Naive thymus-derived CD8-positive, alpha-beta T cell (primary cell): ENCODE measurements around the gene RPA1. TPM values are rescaled to one million over a fixed set of nuclear protein-coding genes. Genes with fewer than 3 reads are reported as not detected.

Experiments
- ATAC-seq, 2 donors: fragments of 150-1000 bp; cut with Tn5 transposase in 1 of 2; sonication (Bioruptor Pico), chemical (Tn5 transposase) in 1 of 2; 1 replicate in 1 of 2; 2 replicates in 1 of 2; pipeline ENCODE4 v1.10.0; 2021; ENCODE audit warnings: mild to moderate bottlenecking in 2 of 2, moderate library complexity in 2 of 2
- POLR2A ChIA-PET: fragments of 350-600 bp; sonication (Branson Sonifier 250); formaldehyde crosslinking; loops from one replicate; lab custom pipeline; 2021; ENCODE audit warnings: antibody characterized with exemption; lab: Charles Lee
- DNase-seq, 10 donors: peaks; one replicate each; pipeline versions ENCODE4 v3.0.0 to v3.0.0-alpha.2; 2020 to 2022
- H3K27ac Mint-ChIP-seq, 10 donors: one replicate each; pipeline ENCODE4 v1.8.0; 2020 to 2022; ENCODE audit warnings: mild to moderate bottlenecking in 10 of 10, mixed read lengths in 10 of 10, moderate library complexity in 4 of 10, inconsistent platforms in 1 of 10
- H3K27me3 Mint-ChIP-seq, 5 donors: one replicate each; pipeline ENCODE4 v1.8.0; 2021 to 2022; ENCODE audit warnings: mixed read lengths in 5 of 5
- H3K36me3 Mint-ChIP-seq, 3 donors: one replicate each; pipeline ENCODE4 v1.8.0; 2020 to 2022; ENCODE audit warnings: mixed read lengths in 3 of 3, mild to moderate bottlenecking in 2 of 3, inconsistent platforms in 1 of 3
- H3K4me1 Mint-ChIP-seq, 4 donors: one replicate each; pipeline ENCODE4 v1.8.0; 2021 to 2022; ENCODE audit warnings: mixed read lengths in 4 of 4
- H3K4me3 Mint-ChIP-seq, 10 donors: one replicate each; pipeline ENCODE4 v1.8.0; 2020 to 2022; ENCODE audit warnings: mild to moderate bottlenecking in 10 of 10, mixed read lengths in 10 of 10, moderate library complexity in 6 of 10, inconsistent platforms in 1 of 10
- H3K9me3 Mint-ChIP-seq, 9 donors: one replicate each; pipeline ENCODE4 v1.8.0; 2020 to 2022; ENCODE audit warnings: mixed read lengths in 9 of 9, mild to moderate bottlenecking in 3 of 9, inconsistent platforms in 1 of 9, moderate library complexity in 1 of 9
- polyA plus RNA-seq, 3 donors: library from polyadenylated mRNA; unstranded; fragments of 300-500 nt; fragmentation: Illumina TruSeq; gene quantifications; one replicate each; pipeline ENCODE4 v1.2.3, GENCODE V29; 2021
- total RNA-seq, 8 experiments: library from RNA in 2 of 8; stranded (reverse) in 2 of 8; gene quantifications; one replicate each; pipeline ENCODE4 v1.2.3 and lab custom pipeline; 2021 to 2026

Gene RPA1
- total and polyA plus RNA-seq, 5 experiments from 2014 or later, result 79.4 to 105 (median 89.7) TPM

- Mint-ChIP-seq H3K4me3 (no peak overlapping the region), H3K4me1 (no peaks in the 10 kb centered on the region), H3K9me3 (no peaks in the 10 kb centered on the region), H3K27me3 (no peaks in the 10 kb centered on the region), H3K36me3 (peaks cover 10 to 49% (median 28%) of the 10 kb centered on the region in 3 donors), H3K27ac (no peak overlapping the region)
- DNase-seq, result no peak
- POLR2A ChIA-PET, result no interaction called here
- no peak for ATAC-seq
Observed at GRCh38 chr17:1899403-1900000, 69.7 kb downstream of the RPA1 start.

DNA sequence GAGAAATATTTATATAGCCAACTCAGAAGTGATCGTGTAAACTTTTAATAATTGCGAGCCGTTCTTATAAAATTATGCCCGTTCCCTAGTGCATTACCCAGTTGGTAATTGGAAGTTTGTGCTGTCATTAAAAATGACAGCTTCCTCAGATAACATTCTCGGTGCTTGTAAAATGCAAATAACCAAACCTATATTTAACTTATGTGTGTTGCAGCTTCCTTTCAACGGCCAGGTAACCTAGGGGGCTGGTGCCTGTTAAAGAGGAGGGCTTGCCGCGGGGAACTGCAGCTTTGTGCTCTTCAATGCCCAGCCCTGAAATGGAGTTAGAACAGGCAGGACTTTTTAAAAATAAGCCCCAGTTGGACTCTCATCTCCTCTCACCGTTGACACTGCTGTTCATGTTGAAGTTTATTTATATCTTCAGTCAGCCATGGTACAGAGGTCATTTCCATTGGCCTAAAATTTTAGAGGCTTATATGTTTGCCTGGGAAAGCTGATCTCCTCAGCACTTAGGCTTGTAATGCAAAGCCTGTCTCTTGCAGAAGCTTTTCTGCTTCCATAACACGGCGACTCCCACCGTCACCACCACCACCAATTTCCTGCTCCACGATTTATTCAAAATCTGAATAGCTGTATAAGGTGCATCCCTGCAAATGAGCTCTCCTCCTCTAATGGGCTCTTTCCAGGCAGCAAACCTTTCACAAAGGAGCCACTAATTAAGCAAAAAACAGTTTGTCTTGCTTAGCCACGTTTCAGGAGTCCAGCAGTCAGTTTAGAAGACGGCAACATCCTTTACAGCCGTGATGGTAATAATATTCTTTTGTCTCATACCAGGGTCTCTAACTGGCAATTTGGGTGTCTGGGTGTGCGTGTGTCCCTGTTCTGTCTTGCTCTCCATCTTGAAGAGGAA is 74.7 kb downstream of the RPA1 start:
- H3K9me3 Mint-ChIP-seq, result no peaks in the 10 kb centered on the region
- peaks cover 7 to 21% (median 10%) of the 10 kb centered on the region in 4 donors for H3K4me1 Mint-ChIP-seq
- H3K27me3 Mint-ChIP-seq, result peaks cover 14 to 47% (median 25%) of the 10 kb centered on the region in 5 donors
- peaks cover 0 to 3% (median 0%) of the 10 kb centered on the region in 3 donors for H3K36me3 Mint-ChIP-seq
- no peak overlapping the region for H3K27ac Mint-ChIP-seq
- POLR2A ChIA-PET, result interaction anchor here (0.7 kb wide), 1 partner anchor 32 kb away, joined by 3 read pairs; no protein-coding TSS in a partner anchor
- ATAC-seq (no peak), DNase-seq (no peak)
- no peak overlapping the region for H3K4me3 Mint-ChIP-seq

DNA sequence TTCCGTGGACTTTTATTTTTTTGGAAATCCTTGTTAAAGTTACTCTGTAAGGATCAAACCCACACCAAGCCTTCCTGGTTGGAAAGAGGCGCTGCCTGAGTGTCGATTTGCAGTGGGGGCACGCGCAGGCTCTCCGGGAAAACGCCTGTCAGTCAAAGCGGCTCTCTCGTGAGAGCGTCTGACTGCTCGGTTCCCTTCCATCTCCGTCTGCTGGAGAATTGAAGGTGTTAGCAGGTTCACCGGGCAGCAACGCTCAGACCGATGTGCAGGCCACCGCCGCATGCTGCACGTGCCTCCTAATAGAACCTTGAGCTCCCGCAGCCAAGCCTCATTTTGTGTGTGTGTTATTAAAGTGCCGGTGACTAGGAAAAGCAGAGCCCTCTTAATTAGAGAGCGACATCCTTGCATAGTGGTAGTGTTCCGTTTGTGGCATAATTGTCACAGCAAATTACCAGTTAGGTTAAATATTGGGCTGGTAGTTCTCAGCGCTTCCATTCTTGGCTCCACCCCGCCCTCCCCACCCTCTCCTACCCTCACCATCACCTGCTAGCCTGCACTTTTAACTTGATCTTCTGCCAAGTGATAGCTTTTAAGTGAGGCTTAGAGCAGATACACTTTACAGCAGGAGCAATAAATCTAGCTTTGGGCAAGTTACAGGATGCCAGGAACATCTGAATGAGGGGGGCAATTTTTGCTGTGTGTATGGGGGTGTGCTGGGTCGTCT is 75.5 kb downstream of the RPA1 start:
- POLR2A ChIA-PET, result no interaction called here
- Mint-ChIP-seq H3K9me3 (no peaks in the 10 kb centered on the region), H3K27me3 (peaks cover 18 to 54% (median 30%) of the 10 kb centered on the region in 5 donors), H3K4me3 (peak overlapping the region in 1 of 10 donors; percentile 20), H3K27ac (no peak overlapping the region), H3K36me3 (no peaks in the 10 kb centered on the region), H3K4me1 (peaks cover 7 to 21% (median 10%) of the 10 kb centered on the region in 4 donors)
- ATAC-seq (no peak), DNase-seq (no peak)

DNA sequence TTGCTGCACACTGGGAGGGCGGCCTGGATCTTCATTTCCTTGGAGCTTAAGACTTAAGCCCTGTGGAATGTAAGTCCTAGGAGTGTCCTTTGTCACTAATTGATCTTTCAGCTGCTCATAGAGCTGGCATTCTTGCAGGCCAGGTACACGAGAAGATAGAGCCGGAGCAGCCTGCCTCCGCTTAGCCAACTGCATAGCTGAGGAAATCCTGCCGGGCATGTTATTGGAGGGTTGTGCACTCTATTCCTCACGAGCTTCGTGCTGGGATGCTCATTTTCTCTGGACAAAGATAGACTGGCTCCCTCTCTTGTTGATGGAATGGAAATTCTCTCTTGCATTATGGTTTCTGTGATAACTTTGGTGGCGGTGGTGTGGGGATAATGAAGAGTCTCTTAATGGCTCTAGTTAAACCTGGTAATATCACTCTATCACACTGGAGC is 76.9 kb downstream of the RPA1 start:
- no peaks in the 10 kb centered on the region for H3K9me3 Mint-ChIP-seq
- H3K36me3 Mint-ChIP-seq, result no peaks in the 10 kb centered on the region
- peaks cover 7 to 21% (median 10%) of the 10 kb centered on the region in 4 donors for H3K4me1 Mint-ChIP-seq
- ATAC-seq (no peak), DNase-seq (no peak)
- peaks cover 21 to 60% (median 33%) of the 10 kb centered on the region in 5 donors for H3K27me3 Mint-ChIP-seq
- POLR2A ChIA-PET, result no interaction called here
- H3K4me3 Mint-ChIP-seq, result no peak overlapping the region
- no peak overlapping the region for H3K27ac Mint-ChIP-seq

DNA sequence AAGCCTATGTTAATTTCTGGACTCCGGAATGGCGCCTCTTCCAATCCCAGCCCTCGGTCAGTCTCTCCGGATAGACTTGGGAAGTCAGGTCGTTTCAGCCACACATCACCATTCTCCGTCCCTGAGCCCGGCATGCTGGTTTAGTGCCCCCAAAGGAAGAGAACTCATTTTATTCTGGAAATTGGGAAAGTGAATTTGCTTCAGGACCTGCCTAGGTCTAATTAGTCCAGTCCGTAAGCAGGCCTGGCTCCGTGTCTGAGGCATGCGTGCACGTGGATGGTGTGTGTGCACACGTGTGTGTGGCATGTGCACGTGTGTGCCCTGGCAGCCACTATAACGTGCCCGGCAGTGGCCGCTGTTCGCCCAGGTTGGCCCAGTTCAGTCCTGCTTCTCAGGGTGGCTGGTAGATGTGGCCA is 77.4 kb downstream of the RPA1 start:
- POLR2A ChIA-PET, result no interaction called here
- Mint-ChIP-seq H3K4me1 (peaks cover 7 to 21% (median 10%) of the 10 kb centered on the region in 4 donors), H3K27ac (no peak overlapping the region), H3K27me3 (peaks cover 24 to 65% (median 38%) of the 10 kb centered on the region in 5 donors), H3K36me3 (no peaks in the 10 kb centered on the region), H3K9me3 (no peaks in the 10 kb centered on the region), H3K4me3 (peak overlapping the region in 3 of 10 donors; percentile 6 to 67 (median 39))
- DNase-seq (no peak), ATAC-seq (no peak)

DNA sequence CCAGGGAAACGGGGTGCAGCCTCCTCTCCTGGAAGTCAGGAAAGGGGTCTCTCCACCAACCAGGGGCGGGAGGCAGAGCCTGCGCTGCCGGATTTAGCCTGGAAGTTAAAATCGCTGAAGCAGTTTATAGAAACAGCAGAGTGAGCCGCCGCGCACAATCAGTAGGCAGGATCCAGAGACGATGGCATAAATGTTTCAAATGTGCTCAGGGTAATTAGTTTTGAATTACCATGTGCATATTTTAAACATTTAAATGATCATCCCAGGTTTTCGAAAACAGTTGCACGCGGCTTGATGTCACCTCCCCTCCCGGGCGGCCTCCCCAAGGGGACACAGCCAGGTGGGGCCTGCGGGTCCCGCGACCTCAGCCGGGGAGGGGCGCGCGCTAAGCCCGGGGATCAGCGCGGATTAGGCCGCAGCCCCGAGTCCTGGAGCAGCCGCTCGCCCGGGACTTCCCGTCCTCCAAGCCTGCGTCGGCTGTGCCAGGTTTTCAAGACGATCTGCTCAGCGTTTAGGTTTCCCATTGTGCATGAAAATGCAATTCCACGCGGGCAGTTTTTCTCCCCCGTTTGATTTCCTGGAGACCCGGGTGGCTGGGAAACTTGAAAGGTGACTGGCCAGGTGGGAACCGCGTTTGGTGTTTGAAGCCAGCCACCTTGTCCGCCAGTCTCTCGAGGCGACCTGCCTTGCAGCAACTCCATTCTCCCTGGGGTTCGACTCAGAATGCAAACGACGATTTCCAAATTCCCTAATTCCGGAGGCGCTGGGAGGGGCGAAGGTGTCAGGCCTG is 78.3 kb downstream of the RPA1 start:
- POLR2A ChIA-PET, result interaction anchor here (0.8 kb wide), 1 partner anchor 239 kb away, joined by 3 read pairs; no protein-coding TSS in a partner anchor
- H3K27me3 Mint-ChIP-seq, result peaks cover 25 to 72% (median 40%) of the 10 kb centered on the region in 5 donors

GRCh38 chr17:1908699-1909309 is 79.0 kb downstream of the RPA1 start:
- peaks cover 28 to 72% (median 40%) of the 10 kb centered on the region in 5 donors for H3K27me3 Mint-ChIP-seq
- no peaks in the 10 kb centered on the region for H3K9me3 Mint-ChIP-seq
- DNase-seq (peak in 7 of 10 donors; percentile 7 to 67 (median 23)), ATAC-seq (peak; percentile 60 to 76)
- peak overlapping the region in 1 of 10 donors; percentile 15 for H3K27ac Mint-ChIP-seq
- H3K36me3 Mint-ChIP-seq, result no peaks in the 10 kb centered on the region
- POLR2A ChIA-PET, result interaction anchor here (0.8 kb wide), 1 partner anchor 240 kb away, joined by 3 read pairs; no protein-coding TSS in a partner anchor
- peaks cover 7 to 21% (median 10%) of the 10 kb centered on the region in 4 donors for H3K4me1 Mint-ChIP-seq
- peak overlapping the region; percentile 50 to 76 (median 66) for H3K4me3 Mint-ChIP-seq

More for the DNA sequence above, 78.3 kb downstream of the RPA1 start:
- Mint-ChIP-seq H3K9me3 (no peaks in the 10 kb centered on the region), H3K27ac (peak overlapping the region in 1 of 10 donors; percentile 15), H3K4me3 (peak overlapping the region; percentile 36 to 76 (median 65)), H3K4me1 (peaks cover 7 to 21% (median 10%) of the 10 kb centered on the region in 4 donors), H3K36me3 (no peaks in the 10 kb centered on the region)
- ATAC-seq (peak; percentile 77), DNase-seq (peak in 6 of 10 donors; percentile 2 to 30 (median 22))

- no peak overlapping the region for H3K4me3 Mint-ChIP-seq
- no peaks in the 10 kb centered on the region for H3K9me3 Mint-ChIP-seq
- H3K27ac Mint-ChIP-seq, result no peak overlapping the region
- no peaks in the 10 kb centered on the region for H3K36me3 Mint-ChIP-seq
- POLR2A ChIA-PET, result no interaction called here
- ATAC-seq, result no peak
- no peak for DNase-seq
- H3K27me3 Mint-ChIP-seq, result peaks cover 29 to 73% (median 40%) of the 10 kb centered on the region in 5 donors
- H3K4me1 Mint-ChIP-seq, result peaks cover 7 to 21% (median 10%) of the 10 kb centered on the region in 4 donors
Observed at GRCh38 chr17:1909985-1910384, 80.2 kb downstream of the RPA1 start.

DNA sequence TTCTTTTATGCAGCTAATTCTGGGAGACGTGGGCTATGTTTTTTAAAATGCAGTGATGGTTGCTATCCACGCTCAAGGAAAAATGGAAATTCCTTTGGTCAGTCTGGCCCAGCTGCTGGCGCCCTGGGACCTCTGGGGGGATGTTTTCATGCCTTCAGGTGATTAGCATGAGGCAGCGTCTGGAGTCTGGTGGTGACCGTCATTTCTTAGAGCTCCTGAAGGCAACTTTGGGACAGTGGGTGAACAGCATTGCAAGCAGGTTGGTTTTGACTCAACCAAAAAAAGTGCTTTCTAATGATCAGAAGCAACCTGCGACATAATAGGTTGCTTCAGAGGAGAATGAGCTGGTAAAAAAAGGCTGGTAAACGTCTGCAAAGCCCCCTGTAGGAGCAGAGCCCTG is 82.3 kb downstream of the RPA1 start:
- POLR2A ChIA-PET, result no interaction called here
- Mint-ChIP-seq H3K9me3 (no peaks in the 10 kb centered on the region), H3K27ac (no peak overlapping the region), H3K27me3 (peaks cover 20 to 61% (median 35%) of the 10 kb centered on the region in 5 donors), H3K36me3 (no peaks in the 10 kb centered on the region), H3K4me1 (peaks cover 4 to 12% (median 7%) of the 10 kb centered on the region in 4 donors), H3K4me3 (no peak overlapping the region)
- DNase-seq (no peak), ATAC-seq (no peak)

- no peak overlapping the region for H3K4me3 Mint-ChIP-seq
- no peaks in the 10 kb centered on the region for H3K36me3 Mint-ChIP-seq
- H3K9me3 Mint-ChIP-seq, result no peaks in the 10 kb centered on the region
- H3K27me3 Mint-ChIP-seq, result peaks cover 20 to 49% (median 30%) of the 10 kb centered on the region in 5 donors
- H3K27ac Mint-ChIP-seq, result no peak overlapping the region
- H3K4me1 Mint-ChIP-seq, result peaks cover 0 to 6% (median 4%) of the 10 kb centered on the region in 4 donors
- DNase-seq, result no peak
- ATAC-seq, result no peak
- POLR2A ChIA-PET, result no interaction called here
Observed at GRCh38 chr17:1913702-1914101, 83.9 kb downstream of the RPA1 start.

DNA sequence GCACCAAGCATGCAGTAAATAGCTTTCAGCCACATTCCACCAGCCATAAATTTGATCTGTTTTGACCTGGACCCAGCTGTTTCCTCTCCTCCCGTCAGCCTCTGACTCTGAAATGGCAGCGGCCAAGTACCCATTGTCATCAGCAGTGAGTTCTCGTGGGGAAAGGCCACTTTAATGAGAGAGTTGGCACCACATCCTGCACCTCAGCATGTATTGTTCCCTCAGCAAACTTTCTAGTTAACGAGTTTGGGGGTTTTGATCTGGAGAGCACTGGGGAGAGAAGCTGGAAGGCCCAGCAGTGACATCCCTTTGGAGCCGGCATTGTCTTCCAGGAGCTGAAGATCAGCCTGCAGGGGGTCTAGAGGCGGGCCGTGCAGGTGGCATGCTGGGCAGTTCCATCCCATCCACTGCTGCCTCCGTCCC is 84.9 kb downstream of the RPA1 start:
- Mint-ChIP-seq H3K9me3 (no peaks in the 10 kb centered on the region), H3K4me1 (peaks cover 0 to 1% (median 0%) of the 10 kb centered on the region in 4 donors), H3K27me3 (peaks cover 14 to 43% (median 22%) of the 10 kb centered on the region in 5 donors), H3K4me3 (no peak overlapping the region), H3K27ac (no peak overlapping the region), H3K36me3 (no peaks in the 10 kb centered on the region)
- no peak for DNase-seq
- POLR2A ChIA-PET, result no interaction called here
- peak in 1 of 2 donors; percentile 35 for ATAC-seq
